SHP77 treated with DMSO at 0.1 percent for 48 hours (cell line): ENCODE results near the gene ME1.
"Not testable (repeated sequence)": the region's sequence is repeated elsewhere in the genome, so short reads cannot be mapped to it uniquely, and the experiment has no call there.

ENCODE experiments used
- DNase-seq: peaks from one replicate; lab custom pipeline; 2025; lab: John Stamatoyannopoulos, UW

Gene ME1

DNA sequence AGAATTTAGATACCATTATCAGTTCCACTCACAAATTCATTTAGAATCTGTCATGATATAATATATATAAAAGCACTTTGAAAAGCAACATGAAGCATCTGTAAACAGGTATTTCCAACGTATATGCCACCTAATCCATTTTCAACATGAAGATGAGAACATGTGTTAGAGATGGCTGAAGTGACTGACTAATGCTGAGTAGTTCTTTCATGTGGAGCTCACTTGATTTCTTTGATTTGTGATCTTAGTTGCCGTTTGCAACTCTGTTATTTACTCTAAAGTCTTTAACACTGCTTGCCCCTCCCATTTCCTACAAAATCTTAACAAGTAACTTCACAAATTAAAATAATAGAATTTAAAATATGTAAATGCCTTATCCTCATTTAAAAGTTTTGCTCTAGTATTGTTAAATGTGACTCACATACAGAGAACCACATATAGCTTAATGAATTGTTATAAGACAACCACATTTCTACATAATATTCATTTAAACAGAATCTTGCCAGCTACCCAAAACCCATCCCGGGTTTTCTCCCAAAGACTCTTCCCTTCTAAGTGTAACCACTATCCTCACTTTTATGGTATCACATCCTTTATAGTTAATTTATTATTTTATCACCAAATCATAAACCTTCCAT, 78.3 kb downstream of the ME1 start:
- no peak for DNase-seq

DNA sequence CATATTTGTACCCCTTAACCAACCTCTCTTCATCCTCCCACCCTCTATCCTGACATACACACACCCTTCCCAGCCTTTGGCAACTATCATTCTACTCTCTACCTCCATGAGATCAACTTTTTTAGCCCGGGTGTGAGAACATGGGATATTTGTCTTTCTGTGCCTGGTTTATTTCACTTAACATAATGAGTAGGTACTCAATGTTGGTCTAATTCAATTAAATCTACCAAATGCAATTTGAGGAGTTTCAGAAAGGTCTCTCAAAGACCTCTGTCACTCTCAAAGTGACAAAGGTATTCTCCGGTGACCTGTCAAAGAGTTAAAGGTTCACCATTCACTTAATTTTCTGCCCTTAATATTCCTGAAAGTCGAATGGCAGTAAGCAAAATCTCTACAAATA, 87.7 kb downstream of the ME1 start:
- no peak for DNase-seq

- no peak for DNase-seq
These were observed 89.1 kb downstream of the ME1 start for GRCh38 chr6:83341765-83342164.

- not testable (repeated sequence) for DNase-seq
These were observed 96.9 kb downstream of the ME1 start for GRCh38 chr6:83333916-83334315.

DNA sequence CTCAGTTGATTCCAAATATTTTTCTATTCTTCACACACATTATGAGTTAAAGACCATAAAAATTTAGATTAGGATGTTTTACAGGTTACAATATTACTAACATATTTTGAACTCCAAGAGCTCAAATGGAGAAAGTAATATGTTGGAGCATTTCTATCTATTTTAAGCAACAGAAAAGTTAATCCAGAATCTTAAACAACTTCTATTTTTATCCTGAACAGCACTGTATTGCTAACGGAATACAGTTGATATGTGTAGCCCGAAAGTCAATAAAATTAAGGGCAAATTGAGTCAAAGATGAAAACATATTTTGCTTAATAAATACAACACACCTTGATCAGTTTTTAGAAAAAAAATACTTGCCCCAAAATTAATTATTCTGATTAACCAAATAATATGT, 97.4 kb downstream of the ME1 start:
- DNase-seq: no peak

DNA sequence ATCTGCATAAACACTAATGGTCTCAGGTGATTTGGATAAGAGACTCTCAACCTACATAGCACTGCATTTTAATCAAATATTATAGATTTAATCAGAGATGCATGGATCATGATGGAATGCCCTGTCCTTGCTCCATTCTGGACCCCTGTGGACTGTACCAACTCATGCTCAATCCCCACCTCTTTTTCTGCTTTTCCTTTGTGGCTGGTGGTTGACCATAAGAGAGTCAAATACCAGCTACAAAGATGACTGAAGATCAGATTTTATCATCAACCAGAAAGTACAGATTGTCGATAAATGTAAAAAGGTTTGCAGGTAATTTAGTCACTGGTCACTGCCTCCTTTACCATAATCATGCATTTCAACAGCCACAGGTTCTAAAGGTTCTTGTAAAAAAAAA, 116.2 kb downstream of the ME1 start:
- no peak for DNase-seq

GRCh38 chr6:83313882-83314281, 117.0 kb downstream of the ME1 start:
- DNase-seq: no peak

DNA sequence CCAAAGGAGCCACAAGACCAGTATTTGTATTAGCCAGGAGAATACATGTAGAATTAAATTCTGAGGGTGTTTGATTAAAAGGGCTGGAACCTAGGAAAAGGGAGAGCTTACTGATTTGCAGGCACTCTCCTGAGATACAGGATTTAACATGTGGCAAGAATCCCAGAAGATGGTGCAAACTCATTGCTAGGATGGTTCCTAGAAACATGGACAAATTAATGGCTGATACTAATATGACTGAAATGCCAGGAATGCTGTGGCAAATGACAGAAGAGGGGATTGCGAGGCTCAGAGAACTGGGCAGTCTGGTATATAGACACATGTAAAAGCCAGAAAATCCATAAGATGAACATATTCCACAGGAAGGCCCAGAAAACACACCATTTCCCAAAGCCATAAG, 119.6 kb downstream of the ME1 start:
- DNase-seq: no peak

DNA sequence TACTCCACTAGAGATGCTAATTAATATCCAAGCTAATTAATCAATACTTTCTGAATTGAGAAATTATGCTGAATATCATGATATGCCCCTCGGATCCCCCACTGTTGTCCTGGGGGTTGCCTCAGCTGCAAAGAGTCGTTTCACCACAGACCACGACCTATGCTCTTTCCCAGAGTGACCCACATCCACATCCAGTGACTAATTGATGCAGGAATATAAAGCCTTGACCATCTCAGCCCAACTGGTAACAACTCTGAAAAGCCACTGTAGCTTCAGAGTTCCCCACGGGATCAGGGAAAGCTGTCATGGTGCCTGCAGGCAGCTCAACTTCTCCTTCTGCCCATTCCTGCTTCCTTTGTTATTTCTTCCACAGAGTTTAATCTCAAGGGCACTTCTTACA, 120.8 kb downstream of the ME1 start:
- DNase-seq: no peak

GRCh38 chr6:83309344-83309743, 121.5 kb downstream of the ME1 start:
- no peak for DNase-seq

GRCh38 chr6:83308833-83309232, 122.0 kb downstream of the ME1 start:
- no peak for DNase-seq

- DNase-seq: no peak
These were observed 123.0 kb downstream of the ME1 start for GRCh38 chr6:83307849-83308248.

- no peak for DNase-seq
These were observed 127.4 kb downstream of the ME1 start for GRCh38 chr6:83303426-83303825.

GRCh38 chr6:83294676-83295075, 136.2 kb downstream of the ME1 start:
- no peak for DNase-seq

DNA sequence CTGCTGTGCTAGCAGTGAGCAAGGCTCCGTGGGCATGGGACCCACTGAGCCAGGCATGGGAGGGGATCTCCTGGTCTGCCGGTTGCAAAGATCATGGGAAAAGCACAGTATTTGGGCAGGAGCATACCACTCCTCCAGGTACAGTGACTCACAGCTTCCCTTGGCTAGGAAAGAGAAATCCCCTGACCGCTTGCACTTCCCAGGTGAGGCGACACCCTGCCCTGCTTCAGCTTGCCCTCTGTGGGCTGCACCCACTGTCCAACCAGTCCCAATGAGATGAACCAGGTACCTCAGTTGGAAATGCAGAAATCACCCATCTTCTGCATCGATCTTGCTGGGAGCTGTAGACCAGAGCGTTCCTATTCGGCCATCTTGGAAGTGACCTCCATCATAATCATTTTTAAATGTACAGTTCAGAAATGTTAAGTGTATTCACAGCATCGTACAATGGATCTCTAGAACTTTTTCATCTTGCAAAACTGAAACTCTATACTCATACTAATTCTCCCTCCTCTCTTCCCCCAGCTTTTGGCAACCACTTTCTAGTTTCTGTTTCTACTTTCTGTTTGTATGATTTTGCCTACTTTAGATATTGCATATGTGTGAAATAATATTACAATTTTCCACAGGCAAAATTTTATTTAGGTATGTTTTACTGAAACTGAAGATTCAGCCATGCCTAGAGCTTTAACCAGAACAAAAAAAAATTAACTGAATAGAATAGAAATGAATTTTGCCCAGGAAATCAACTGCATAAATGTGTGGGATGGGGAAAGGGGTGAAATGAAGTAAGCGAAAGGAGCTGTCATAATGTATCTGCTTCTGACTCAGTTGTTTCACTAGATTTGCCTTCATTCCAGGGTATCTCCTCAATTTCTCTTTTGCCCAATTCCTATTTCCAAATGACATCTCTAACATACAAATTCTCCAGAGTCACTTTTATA, 137.7 kb downstream of the ME1 start:
- no peak for DNase-seq

DNA sequence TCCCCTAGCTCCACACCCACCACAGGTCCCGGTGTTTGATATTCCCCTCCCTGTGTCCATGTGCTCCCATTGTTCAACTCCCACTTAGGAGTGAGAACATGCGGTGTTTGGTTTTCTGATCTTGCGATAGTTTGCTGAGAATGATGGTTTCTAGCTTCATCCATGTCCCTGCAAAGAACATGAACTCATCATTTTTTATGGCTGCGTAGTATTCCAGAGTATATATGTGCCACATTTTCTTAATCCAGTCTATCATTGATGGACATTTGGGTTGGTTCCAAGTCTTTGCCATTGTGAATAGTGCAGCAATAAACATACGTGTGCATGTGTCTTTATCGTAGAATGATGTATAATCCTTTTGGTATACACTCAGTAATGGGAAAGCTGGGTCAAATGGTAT, 143.6 kb downstream of the ME1 start:
- DNase-seq: not testable (repeated sequence)

- no peak for DNase-seq
These were observed 144.9 kb downstream of the ME1 start for GRCh38 chr6:83285917-83286316.

GRCh38 chr6:83273596-83273995, 157.3 kb downstream of the ME1 start:
- no peak for DNase-seq

GRCh38 chr6:83270971-83271719, 159.7 kb downstream of the ME1 start:
- DNase-seq: no peak

- DNase-seq: no peak
These were observed 165.5 kb downstream of the ME1 start for GRCh38 chr6:83265384-83265783.

- DNase-seq: no peak
These were observed 170.3 kb downstream of the ME1 start for GRCh38 chr6:83260577-83260976.

GRCh38 chr6:83258517-83258916, 172.3 kb downstream of the ME1 start:
- no peak for DNase-seq

DNA sequence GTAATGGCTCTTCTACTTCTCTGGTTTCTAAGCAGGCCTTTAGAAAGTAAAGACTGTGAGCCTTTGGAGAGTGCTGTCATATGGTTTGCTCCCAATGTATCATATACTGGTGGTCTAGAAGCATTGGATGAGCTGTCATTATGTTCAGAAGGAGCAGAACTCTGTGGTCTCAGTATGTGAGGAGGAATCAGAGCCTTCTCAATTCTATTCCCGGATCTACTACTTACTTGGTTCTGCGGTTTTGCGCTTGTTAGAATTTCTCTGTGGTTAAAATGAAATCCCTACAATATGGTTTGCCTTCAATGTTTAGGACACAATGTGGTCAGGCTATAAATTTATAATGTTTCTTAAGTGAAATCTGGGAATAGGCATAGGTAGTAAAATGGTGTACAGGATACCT, 173.1 kb downstream of the ME1 start:
- DNase-seq: no peak
